HepG2 (cell line): ENCODE data around the gene TXNIP. TPM values are rescaled to one million over a fixed set of nuclear protein-coding genes. Genes with fewer than 3 reads are reported as not detected.

Source experiments
- ARNTL ChIP-seq: sonication (generic); formaldehyde crosslinking; IDR thresholded peaks from 2 replicates; pipeline ENCODE4 v1.4.0; 2020; ENCODE audit warnings: mild to moderate bottlenecking, missing genetic modification reagents
- GFI1 ChIP-seq: sonication (generic); formaldehyde crosslinking; IDR thresholded peaks from 2 replicates; pipeline ENCODE4 v1.5.0; 2020; ENCODE audit warnings: missing genetic modification reagents, mild to moderate bottlenecking, borderline replicate concordance
- KDM3A ChIP-seq: IDR thresholded peaks from 2 replicates; pipeline ENCODE4 v1.6.1; 2018; ENCODE audit warnings: low read depth, missing compliant biosample characterization
- MBD4 ChIP-seq: IDR thresholded peaks from 2 replicates; pipeline ENCODE4 v1.6.1; 2012; ENCODE audit warnings: low read length, inconsistent platforms, borderline replicate concordance
- MEIS1 ChIP-seq: sonication (generic); formaldehyde crosslinking; IDR thresholded peaks from 2 replicates; pipeline ENCODE4 v1.9.0; 2021; ENCODE audit warnings: mild to moderate bottlenecking, missing genetic modification reagents, moderate library complexity, borderline replicate concordance
- MTA3 ChIP-seq: sonication (generic); formaldehyde crosslinking; IDR thresholded peaks from 2 replicates; pipeline ENCODE4 v1.4.0; 2020; ENCODE audit warnings: missing genetic modification reagents
- NFATC3 ChIP-seq: sonication (generic); formaldehyde crosslinking; IDR thresholded peaks from 2 replicates; pipeline ENCODE4 v1.5.1; 2020; ENCODE audit warnings: mild to moderate bottlenecking, missing genetic modification reagents
- PHF21A ChIP-seq: sonication (generic); formaldehyde crosslinking; IDR thresholded peaks from 2 replicates; pipeline ENCODE4 v1.5.0; 2020; ENCODE audit warnings: mild to moderate bottlenecking, missing genetic modification reagents
- SKIL ChIP-seq: sonication (generic); formaldehyde crosslinking; IDR thresholded peaks from 2 replicates; pipeline ENCODE4 v1.8.0; 2022; ENCODE audit warnings: missing genetic modification reagents, mild to moderate bottlenecking, moderate library complexity, borderline replicate concordance
- SP5 ChIP-seq: IDR thresholded peaks from 2 replicates; pipeline ENCODE4 v1.6.1; 2016; ENCODE audit warnings: low read depth, borderline replicate concordance
- WIZ ChIP-seq: sonication (generic); formaldehyde crosslinking; IDR thresholded peaks from 2 replicates; pipeline ENCODE4 v1.5.1; 2020; ENCODE audit warnings: mild to moderate bottlenecking, missing genetic modification reagents
- ZC3H4 ChIP-seq: sonication (generic); formaldehyde crosslinking; IDR thresholded peaks from 2 replicates; pipeline ENCODE4 v1.4.0; 2020; ENCODE audit warnings: missing genetic modification reagents, borderline replicate concordance
- ZFP62 ChIP-seq: sonication (generic); formaldehyde crosslinking; IDR thresholded peaks from 2 replicates; pipeline ENCODE4 v1.4.0; 2020; ENCODE audit warnings: missing genetic modification reagents
- ZFX ChIP-seq: sonication (generic); formaldehyde crosslinking; IDR thresholded peaks from 2 replicates; pipeline ENCODE4 v1.4.0; 2020; ENCODE audit warnings: mild to moderate bottlenecking, low read depth, missing genetic modification reagents, moderate library complexity
- ZNF101 ChIP-seq: sonication (generic); formaldehyde crosslinking; IDR thresholded peaks from 2 replicates; pipeline ENCODE4 v1.4.0; 2020; ENCODE audit warnings: mild to moderate bottlenecking, low read depth, missing genetic modification reagents, borderline replicate concordance
- ZNF136 ChIP-seq: sonication (generic); formaldehyde crosslinking; IDR thresholded peaks from 2 replicates; pipeline ENCODE4 v1.8.1; 2022; ENCODE audit warnings: low read depth, mild to moderate bottlenecking, moderate library complexity, missing genetic modification reagents
- ZNF230 ChIP-seq: sonication (generic); formaldehyde crosslinking; IDR thresholded peaks from 2 replicates; pipeline ENCODE4 v1.4.0; 2020; ENCODE audit warnings: mild to moderate bottlenecking, missing genetic modification reagents
- ZNF251 ChIP-seq: sonication (generic); formaldehyde crosslinking; IDR thresholded peaks from 2 replicates; pipeline ENCODE4 v1.9.0; 2021; ENCODE audit warnings: mild to moderate bottlenecking, missing genetic modification reagents
- ZNF263 ChIP-seq: sonication (generic); formaldehyde crosslinking; IDR thresholded peaks from 2 replicates; pipeline ENCODE4 v1.4.0; 2020; ENCODE audit warnings: missing genetic modification reagents
- ZNF30 ChIP-seq: sonication (generic); formaldehyde crosslinking; IDR thresholded peaks from 2 replicates; pipeline ENCODE4 v1.5.0; 2020; ENCODE audit warnings: mild to moderate bottlenecking, missing genetic modification reagents
- ZNF724P ChIP-seq: sonication (generic); formaldehyde crosslinking; IDR thresholded peaks from 2 replicates; pipeline ENCODE4 v1.8.0; 2022; ENCODE audit warnings: missing genetic modification reagents, borderline replicate concordance
- ZNF788 ChIP-seq: sonication (generic); formaldehyde crosslinking; IDR thresholded peaks from 2 replicates; pipeline ENCODE4 v1.5.0; 2020; ENCODE audit warnings: mild to moderate bottlenecking, missing genetic modification reagents, borderline replicate concordance
- ZNF790 ChIP-seq: sonication (generic); formaldehyde crosslinking; IDR thresholded peaks from 2 replicates; pipeline ENCODE4 v1.8.0; 2022; ENCODE audit warnings: missing genetic modification reagents, mild to moderate bottlenecking, borderline replicate concordance
- ZZZ3 ChIP-seq: sonication (generic); formaldehyde crosslinking; IDR thresholded peaks from 2 replicates; pipeline ENCODE4 v1.4.0; 2020; ENCODE audit warnings: missing genetic modification reagents, mild to moderate bottlenecking, borderline replicate concordance
- polyA plus RNA-seq, 8 experiments: library from polyadenylated mRNA; depleted of rRNA in 3 of 8; stranded (reverse) in 7 of 8; unstranded in 1 of 8; fragments of >200 nt; fragmentation: Illumina TruSeq in 4 of 8; extraction: Trizol in 4 of 8; gene quantifications; 2 replicates each; pipeline versions ENCODE4 v1.2.1 to v1.2.3, GENCODE V29; 2011 to 2016; ENCODE audit warnings: low read depth in 4 of 8, missing spikeins in 1 of 8, mixed read lengths in 1 of 8; ENCODE audit not compliant: insufficient read depth in 1 of 8
- total RNA-seq, 5 experiments: library from RNA; depleted of rRNA; stranded (reverse); fragments of >200 nt; fragmentation: Illumina TruSeq; extraction: Trizol; gene quantifications; 2 replicates each; pipeline ENCODE4 v1.2.3, GENCODE V29; 2016; ENCODE audit warnings: low read depth in 1 of 5
- TF ChIP-seq, protein P1 (sequence below): IDR thresholded peaks from 2 replicates; pipeline ENCODE4 v1.6.1; 2016; ENCODE audit warnings: low read depth, control low read depth

The TXNIP gene
- total and polyA plus RNA-seq, 2 of the 13 experiments (the other 11 are each of a cell fraction or from before 2014, with no cell fraction given): 24.4 to 237 TPM

DNA sequence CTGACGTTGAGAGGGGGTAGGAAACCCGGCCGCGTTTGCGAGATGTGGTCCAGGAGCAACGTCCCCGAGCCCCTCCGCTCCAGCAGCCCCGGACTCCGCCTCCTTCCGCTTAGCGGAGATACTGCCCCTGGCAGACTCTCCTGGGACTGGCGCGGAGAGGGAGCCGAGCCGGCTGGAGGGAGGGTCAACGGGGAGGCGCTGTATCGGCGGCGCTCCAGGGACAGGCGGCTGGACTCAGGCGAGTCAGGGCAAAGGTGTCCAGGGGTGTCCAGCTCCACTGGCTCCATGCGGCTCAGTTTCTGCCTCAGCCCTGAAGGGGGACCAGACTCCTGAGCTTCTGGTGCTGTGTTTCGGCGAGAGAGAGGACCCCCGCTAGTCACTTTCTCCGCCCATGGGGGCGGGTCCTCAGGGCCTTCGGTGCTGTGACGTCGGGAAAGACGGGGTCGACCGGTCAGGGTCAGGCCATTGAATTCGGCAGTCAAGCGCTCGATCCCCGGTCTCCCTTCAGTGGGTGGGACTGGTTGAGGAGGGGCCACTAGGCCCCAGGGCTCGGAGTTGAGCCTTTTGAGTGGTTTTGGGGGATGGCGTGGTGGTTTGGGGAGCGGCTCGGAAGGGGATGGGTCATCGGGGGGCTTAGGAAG lies 35.8 kb downstream of the TXNIP start (continued):
- no peak for TF ChIP-seq ZZZ3 (CRISPR knock-in tag)
- peak; percentile 33; the same call in 1 of the 2 replicates for TF ChIP-seq ZNF788 (CRISPR knock-in tag)
- TF ChIP-seq, protein P1, sequence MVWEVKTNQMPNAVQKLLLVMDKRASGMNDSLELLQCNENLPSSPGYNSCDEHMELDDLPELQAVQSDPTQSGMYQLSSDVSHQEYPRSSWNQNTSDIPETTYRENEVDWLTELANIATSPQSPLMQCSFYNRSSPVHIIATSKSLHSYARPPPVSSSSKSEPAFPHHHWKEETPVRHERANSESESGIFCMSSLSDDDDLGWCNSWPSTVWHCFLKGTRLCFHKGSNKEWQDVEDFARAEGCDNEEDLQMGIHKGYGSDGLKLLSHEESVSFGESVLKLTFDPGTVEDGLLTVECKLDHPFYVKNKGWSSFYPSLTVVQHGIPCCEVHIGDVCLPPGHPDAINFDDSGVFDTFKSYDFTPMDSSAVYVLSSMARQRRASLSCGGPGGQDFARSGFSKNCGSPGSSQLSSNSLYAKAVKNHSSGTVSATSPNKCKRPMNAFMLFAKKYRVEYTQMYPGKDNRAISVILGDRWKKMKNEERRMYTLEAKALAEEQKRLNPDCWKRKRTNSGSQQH (CRISPR knock-in tag): no peak
- no peak; the same call in 1 of the 2 replicates for TF ChIP-seq SKIL
- peak; percentile 44 for TF ChIP-seq ZFX (CRISPR knock-in tag)
- no peak for TF ChIP-seq ZNF790
- TF ChIP-seq SP5 (CRISPR knock-in tag): peak; percentile 80
- no peak for TF ChIP-seq ZC3H4 (CRISPR knock-in tag)
- TF ChIP-seq ARNTL: no peak
- TF ChIP-seq WIZ (CRISPR knock-in tag): no peak
- no peak for TF ChIP-seq MBD4
- no peak for TF ChIP-seq NFATC3 (CRISPR knock-in tag)
- no peak for TF ChIP-seq ZNF251
- no peak for TF ChIP-seq ZNF101 (CRISPR knock-in tag)
- TF ChIP-seq GFI1 (CRISPR knock-in tag): no peak; the same call in 1 of the 2 replicates
- no peak for TF ChIP-seq ZNF263 (CRISPR knock-in tag)
- no peak for TF ChIP-seq ZNF30
- no peak for TF ChIP-seq MEIS1
- peak; percentile 52; the same call in 1 of the 2 replicates for TF ChIP-seq ZNF724P (CRISPR knock-in tag)
- TF ChIP-seq MTA3 (CRISPR knock-in tag): no peak
- TF ChIP-seq ZNF230 (CRISPR knock-in tag): peak; percentile 52; the same call in 1 of the 2 replicates
- no peak for TF ChIP-seq ZNF136
- peak; percentile 42; the same call in 1 of the 2 replicates for TF ChIP-seq KDM3A (CRISPR knock-in tag)
- TF ChIP-seq PHF21A (CRISPR knock-in tag): peak; percentile 81
- TF ChIP-seq ZFP62: no peak
